NB4 (cell line): Measurements from ENCODE around the gene PLXDC2.

Experiments
- DNase-seq: peaks from one replicate; pipeline ENCODE4 v3.0.0; 2010; ENCODE audit warnings: low read depth
- H3K4me3 ChIP-seq: one replicate; pipeline ENCODE4 v1.5.1; 2011; ENCODE audit warnings: mild to moderate bottlenecking, low read depth, low read length, moderate library complexity
- MYC ChIP-seq: IDR thresholded peaks from 2 replicates; pipeline ENCODE4 v1.6.1; 2011; ENCODE audit warnings: low read depth, low read length
- POLR2A ChIP-seq: IDR thresholded peaks from 2 replicates; pipeline ENCODE4 v1.6.1; 2011; ENCODE audit warnings: mild to moderate bottlenecking; ENCODE audit not compliant: insufficient read length; ENCODE audit errors: extremely low read depth
- TF ChIP-seq, protein P1 (sequence below): IDR thresholded peaks from one replicate; pipeline ENCODE4 v1.5.1; 2012; ENCODE audit warnings: low read depth, low read length
- TF ChIP-seq, protein P2 (sequence below): IDR thresholded peaks from 2 replicates; pipeline ENCODE4 v1.6.1; 2011; ENCODE audit warnings: low read depth, low read length

Gene PLXDC2

GRCh38 chr10:19817231-19817933 is 1.1 kb downstream of the PLXDC2 start:
- H3K4me3 ChIP-seq = no peak overlapping the region
- TF ChIP-seq POLR2A (no peak), MYC (no peak)
- TF ChIP-seq, protein P1, sequence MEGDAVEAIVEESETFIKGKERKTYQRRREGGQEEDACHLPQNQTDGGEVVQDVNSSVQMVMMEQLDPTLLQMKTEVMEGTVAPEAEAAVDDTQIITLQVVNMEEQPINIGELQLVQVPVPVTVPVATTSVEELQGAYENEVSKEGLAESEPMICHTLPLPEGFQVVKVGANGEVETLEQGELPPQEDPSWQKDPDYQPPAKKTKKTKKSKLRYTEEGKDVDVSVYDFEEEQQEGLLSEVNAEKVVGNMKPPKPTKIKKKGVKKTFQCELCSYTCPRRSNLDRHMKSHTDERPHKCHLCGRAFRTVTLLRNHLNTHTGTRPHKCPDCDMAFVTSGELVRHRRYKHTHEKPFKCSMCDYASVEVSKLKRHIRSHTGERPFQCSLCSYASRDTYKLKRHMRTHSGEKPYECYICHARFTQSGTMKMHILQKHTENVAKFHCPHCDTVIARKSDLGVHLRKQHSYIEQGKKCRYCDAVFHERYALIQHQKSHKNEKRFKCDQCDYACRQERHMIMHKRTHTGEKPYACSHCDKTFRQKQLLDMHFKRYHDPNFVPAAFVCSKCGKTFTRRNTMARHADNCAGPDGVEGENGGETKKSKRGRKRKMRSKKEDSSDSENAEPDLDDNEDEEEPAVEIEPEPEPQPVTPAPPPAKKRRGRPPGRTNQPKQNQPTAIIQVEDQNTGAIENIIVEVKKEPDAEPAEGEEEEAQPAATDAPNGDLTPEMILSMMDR = no peak
- DNase-seq = no peak

DNA sequence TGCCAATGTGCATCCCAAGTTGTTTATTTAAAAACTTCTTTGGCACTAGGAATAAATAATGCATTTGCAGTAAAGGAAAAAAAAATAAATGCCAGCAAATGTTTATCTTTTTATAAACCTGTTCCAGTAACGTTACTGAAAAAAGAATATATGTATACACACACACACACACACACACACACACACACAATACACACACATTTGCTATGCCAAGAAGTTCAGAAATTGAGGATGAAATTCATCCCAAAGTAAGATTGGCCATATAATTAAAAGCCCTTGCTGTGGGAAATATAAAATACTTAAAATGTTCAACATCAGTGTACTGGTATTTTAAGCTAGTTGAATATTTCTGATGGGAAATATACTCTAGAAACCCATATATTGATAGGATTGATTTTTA is 2.6 kb downstream of the PLXDC2 start:
- H3K4me3 ChIP-seq = no peak overlapping the region
- TF ChIP-seq POLR2A (no peak), MYC (no peak)
- TF ChIP-seq, protein P2, sequence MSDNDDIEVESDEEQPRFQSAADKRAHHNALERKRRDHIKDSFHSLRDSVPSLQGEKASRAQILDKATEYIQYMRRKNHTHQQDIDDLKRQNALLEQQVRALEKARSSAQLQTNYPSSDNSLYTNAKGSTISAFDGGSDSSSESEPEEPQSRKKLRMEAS = no peak
- TF ChIP-seq, protein P1 = no peak
- DNase-seq = no peak

DNA sequence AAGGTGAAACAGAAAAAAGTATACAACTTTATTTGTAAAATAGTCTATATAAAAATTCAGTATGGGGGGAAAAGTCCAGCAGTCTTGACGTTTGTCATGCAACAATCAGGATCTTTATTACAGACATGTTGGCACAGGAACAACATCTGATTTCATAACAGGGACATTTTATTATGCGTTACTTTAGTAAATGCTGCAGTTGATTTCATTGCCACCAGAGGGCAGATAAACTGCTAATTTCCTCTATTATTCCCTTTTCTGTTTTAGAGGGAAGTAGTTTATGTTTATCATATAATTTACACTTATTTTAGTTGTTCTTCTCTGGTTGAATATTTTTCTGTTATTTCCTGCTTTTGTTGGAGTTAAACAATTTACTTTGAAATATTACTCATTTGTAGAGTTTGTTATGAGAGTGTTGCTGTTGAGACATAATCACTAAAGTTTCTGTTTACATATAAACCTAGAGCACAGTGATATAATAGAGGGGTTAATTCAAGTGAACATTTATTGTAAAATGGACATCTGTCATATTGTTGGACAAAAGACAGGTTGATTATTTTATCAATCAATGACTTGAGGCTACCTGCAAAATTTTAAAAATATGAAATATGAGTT is 3.3 kb downstream of the PLXDC2 start:
- no peak overlapping the region for H3K4me3 ChIP-seq
- peak; percentile 36 for DNase-seq
- no peak for TF ChIP-seq POLR2A
- TF ChIP-seq, protein P1 = peak; percentile 32

DNA sequence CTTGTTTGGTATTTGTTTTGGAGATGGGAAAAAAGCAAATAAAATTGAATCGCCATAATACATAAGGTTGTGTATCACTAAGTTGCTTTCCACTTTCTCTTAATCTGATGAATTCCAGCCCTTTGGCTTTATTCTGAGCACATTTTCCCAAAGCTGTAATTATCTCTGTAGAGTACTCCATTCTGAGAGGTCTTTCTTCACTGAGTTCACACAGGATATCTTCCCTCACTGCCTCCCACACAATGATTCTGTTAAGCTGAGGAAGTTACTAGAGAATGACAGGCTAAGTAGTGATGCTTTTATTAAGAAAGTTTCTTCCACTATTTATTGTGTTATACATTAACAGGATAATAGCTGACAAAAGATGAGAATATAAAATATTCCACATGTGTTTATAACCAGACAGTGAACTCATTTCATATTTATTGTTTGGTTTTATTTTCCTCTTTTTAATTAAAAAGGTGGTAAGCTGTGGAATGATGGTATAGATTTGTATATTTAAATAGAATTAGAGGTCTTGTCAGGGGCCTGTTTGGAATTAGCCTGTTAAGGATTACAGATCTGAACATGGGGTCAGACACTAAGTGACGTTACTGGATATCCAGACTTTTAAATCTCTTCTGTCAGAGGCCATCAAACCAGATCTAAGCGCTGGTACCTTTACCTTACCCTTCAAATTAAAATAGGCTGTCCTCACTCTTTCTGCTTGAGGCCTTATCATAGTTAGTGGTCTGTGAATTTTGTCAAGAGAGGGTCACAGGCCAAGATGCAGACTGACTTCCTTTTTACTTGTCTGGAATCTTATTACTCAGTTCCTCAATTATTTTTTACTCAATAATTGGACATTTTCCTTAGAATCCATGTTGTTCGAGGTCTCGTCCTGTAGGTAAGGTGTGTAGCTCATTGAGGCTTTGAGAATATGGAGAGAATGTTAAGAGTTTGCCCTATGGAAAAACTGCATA is 8.4 kb downstream of the PLXDC2 start:
- TF ChIP-seq, protein P1 = no peak
- TF ChIP-seq POLR2A = no peak
- TF ChIP-seq, protein P2 = no peak
- no peak for TF ChIP-seq MYC
- H3K4me3 ChIP-seq = no peak overlapping the region
- DNase-seq = no peak

DNA sequence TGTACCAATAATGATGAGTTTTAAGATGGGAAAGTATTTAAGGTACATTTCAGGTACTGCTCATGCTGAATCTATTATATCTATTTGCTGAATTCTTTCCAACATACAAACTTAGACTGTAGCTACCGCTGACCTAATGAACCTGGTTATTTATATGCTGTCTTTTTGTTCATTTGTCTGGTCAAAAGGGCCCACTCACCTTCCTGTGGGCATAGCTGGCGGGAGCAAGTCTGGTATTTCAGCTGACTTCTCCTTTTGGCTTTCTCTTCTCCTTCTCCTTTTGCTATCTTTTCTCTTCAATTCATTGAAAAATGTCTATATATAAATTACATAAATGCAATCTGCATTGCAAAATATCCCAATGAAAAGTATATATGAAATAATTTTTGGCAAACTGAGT is 9.5 kb downstream of the PLXDC2 start:
- no peak overlapping the region for H3K4me3 ChIP-seq
- no peak for TF ChIP-seq MYC
- TF ChIP-seq, protein P2 = no peak
- TF ChIP-seq, protein P1 = no peak

More for the DNA sequence above, 9.5 kb downstream of the PLXDC2 start:
- peak; percentile 8 for DNase-seq
